HG03025 (cell line): Measurements from ENCODE around the gene PDS5A.
"Not testable (repeated sequence)": the region's sequence is repeated elsewhere in the genome, so short reads cannot be mapped to it uniquely, and the experiment has no call there.

Experiments used
- ATAC-seq: cut with Tn5 transposase; IDR thresholded peaks from one replicate; pipeline ENCODE4 v1.9.1; 2021; ENCODE audit warnings: mild to moderate bottlenecking, moderate library complexity; ENCODE audit not compliant: unreplicated experiment, low FRiP score

The PDS5A gene

DNA sequence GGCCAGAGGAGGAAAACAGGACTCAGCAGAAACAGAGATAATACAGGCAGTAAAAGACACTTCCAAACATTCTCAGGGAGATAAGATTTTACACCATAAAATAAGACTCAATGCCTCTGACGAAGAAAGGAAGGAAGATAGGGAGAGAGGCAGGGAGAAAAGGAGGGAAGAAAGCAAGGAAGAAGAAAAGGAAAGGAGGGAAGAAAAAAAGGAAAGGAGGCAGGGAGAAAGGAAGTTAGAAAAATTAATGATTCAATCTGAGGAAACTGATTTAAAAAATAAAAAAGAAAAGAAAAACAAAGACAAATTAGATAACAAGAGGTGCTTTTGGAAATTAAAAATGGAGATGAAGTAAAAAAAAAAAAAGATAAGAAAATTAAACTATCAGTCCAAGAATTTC is 72.1 kb downstream of the PDS5A start:
- ATAC-seq, result no peak

DNA sequence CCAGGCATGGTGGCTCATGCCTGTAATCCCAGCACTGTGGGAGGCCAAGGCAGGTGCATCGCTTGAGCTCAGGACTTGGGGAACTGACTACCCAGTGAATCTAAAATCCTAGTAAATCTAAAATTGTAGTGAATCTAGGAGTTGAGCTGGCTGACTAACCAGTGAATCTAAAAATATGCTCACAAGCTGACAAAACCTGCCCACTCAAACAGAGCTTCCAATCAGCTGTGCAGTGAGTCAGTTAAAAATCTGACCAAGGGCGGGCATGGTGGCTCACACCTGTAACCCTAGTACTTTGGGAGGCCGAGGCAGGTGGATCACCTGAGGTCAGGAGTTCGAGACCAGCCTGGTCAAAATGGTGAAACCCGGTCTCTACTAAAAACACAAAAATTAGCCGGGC is 72.7 kb downstream of the PDS5A start:
- not testable (repeated sequence) for ATAC-seq

DNA sequence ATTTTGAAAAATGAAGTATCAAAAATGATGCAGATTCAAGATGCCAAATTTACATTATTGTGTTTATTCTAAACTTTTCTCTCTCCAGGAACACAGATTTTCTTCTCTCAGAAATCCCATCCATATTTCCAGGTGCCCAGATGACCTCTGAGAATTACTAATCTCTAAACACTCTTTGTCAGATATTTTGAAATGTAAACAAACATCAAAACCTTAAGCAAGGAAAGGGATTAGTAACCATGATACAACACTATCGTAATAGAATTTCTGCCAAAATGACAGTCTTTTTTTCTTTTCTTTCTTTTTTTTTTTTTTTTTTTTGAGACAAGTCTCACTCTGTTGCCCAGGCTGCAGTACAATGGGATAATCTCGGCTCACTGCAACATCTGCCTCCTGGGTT is 76.7 kb downstream of the PDS5A start:
- no peak for ATAC-seq

DNA sequence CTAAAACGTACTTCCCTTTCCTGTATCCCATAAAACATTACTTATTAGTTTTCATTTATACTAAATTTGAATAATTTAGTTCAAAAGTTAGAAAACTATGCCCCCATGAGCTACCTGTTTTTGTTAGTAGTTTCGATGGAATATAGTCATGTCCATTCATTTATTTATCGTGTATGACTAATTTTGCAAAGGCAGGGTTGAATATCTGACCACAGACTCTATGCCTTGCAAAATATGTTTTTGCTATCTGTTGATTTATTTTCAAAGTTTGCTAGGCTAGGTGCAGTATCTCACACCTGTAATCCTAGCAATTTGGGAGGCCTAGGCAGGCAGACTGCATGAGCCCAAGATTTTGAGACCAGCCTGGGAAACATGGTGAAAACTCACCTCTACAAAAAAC is 78.4 kb downstream of the PDS5A start:
- no peak for ATAC-seq

DNA sequence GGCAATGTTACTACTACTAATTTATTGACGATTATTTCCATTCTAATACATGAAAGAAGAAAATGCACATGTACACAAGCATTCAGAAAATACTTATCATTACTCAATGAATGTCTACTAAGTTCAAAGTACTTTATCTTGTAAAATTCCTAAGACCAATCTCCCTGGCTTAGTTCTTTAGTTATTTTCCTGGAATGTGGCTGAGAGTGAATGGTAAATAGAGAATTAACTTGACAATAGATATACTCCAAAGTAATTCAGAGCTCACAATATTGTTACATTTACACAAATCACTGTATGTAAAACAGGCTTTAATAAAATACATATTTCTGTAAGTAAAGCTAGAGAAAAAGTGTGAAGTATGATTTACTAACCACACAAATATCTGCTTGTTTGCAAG is 79.7 kb downstream of the PDS5A start:
- ATAC-seq, result no peak

DNA sequence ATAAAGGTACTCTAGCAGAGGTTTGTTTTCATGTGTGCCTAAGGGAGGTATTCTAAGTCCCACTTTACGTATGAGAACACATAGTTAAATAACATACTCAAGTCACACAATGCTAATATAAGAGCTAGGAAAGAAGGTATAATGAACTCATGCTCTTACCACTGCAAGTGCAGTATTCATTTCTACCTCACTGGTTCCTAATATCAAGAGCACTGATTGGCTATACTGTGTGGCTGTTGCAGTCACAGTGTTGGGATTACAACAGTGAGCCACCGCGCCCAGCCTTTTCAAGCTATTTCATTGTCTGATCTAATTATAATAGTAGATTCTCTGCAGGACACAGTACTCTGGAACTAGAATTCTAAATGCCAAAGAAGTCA is 84.0 kb downstream of the PDS5A start:
- ATAC-seq, result no peak

DNA sequence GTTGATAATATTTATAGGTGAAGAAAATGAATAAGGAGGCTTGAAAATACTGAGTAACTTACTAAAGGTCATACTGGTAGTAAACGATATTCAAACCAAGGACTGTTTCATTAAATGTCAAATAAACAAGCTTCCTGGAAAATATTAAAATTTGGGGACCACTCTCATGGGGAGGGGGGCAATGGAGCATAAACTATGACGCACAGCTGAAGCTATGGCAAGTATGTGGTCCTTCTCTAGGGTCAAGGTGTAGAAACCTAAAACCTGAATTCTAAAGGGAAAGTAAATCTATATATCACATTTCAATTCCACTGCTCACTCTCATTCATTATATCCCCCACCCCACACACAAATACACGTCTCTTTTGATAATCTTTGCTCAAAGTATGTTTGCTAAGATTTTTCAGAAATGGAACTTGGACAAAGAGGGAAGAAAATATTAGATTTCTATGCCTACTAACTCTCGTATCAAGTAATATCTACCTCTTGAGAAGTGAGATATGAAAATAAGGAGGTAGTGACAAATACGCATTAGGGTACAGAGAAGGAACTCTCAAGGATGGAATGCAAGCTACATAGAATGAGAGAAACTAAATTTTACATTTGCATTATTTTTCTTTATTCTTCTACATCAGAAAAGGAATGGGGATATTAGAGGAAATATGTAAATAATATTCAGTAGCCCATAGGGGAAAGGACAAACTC is 84.6 kb downstream of the PDS5A start:
- no peak for ATAC-seq

DNA sequence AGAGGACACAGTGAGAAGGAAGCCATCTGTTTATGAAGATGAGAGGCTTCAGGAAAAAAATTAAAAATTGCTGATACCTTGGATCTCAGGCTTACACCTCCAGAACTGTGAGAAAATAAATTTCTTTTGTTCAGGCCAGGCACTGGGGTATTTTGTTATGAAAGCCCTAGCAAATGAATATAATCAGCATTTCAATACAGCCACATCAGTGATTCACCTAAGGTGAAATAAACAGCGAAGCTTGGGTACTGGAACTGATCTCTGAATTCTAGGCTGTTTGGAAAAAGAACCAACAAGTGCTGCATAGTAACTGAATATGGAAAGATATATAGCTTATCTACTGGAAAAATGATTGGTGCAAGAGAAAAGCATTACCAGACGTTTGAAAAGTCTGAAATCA is 88.5 kb downstream of the PDS5A start:
- ATAC-seq, result no peak

DNA sequence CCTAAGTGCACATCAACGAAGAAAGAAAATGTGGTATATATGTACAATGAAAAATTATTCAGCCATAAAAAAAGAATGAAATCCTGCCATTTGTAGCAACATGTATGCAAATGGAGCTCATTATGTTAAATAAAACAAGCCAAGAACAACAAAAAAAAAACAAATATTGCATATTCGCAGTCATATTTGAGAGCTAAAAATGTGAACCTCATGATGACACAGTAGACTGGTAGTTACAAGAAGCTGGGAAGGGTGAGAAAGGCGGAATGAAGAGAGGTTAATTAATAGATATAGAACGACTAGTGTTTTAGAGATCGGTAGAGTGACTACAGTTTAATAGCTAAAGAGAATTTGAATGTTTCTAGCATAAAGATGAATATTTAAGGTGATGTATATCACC is 89.2 kb downstream of the PDS5A start:
- ATAC-seq, result no peak

DNA sequence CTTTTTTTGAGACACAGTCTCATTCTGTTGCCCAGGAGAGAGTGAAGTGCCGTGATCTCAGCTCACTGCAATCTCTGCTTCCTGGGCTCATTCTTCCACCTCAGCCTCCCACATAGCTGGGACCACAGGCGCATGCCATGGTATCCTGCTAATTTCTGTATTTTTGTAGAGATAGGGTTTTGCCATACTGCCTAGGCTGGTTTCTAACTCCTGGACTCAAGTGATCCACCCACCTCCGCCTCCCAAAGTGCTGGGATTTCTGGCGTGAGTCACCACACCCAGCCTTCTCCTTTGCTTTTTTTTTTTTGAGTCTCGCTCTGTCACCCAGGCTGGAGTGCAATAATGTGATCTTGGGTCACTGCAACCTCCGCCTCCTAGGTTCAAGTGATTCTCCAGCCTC is 94.1 kb downstream of the PDS5A start:
- no peak for ATAC-seq

DNA sequence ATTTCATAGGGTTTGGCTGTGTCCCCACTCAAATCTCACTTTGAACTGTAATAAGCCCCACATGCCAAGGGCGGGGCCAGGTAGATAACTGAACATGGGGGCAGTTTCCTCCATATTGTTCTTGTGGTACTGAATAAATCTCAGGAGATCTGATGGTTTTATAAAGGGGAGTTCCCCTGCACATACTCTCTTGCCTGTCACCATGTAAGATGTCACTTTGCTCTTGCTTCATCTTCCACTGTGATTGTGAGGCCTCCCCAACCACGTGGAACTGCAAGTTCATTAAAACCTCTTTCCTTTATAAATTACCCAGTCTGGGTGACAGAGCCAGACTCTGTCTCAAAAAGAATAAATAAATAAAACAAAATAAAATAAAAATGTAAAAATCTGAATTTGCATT is 95.9 kb downstream of the PDS5A start:
- no peak for ATAC-seq

DNA sequence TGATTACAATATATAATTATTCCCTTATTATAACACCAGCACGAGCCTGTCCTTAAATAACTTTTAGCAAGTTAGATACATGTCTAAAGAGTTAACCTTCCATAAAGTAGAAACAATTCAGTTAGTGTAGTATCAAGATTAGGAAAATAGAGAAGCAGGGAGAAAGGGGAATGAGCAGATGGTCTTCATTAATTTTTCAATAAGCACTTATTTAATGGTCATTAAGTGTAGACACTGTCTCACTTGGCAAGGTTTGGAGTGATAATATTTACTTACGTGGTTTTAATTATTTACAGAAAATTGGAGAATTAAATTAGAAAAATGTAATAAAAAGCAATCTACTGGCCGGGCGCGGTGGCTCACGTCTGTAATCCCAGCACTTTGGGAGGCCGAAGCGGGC is 99.7 kb downstream of the PDS5A start:
- no peak for ATAC-seq

DNA sequence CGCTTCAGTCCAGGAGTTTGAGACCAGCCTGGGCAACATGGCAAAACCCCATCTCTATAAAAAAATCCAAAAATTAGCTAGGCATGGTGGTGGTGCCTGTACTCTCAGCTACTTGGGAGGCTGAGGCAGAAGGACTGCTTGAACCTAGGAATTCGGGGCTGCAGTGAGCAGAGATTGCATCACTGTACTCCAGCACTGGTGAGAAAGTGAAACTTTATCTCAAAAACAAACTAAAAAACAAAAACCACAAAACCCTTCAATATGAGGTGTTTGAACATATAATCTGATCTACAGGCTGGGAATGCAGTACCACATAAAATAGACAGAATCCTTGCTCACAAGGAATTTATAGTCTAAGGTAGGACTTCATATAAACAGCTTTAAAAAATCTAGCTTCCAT is 103.9 kb downstream of the PDS5A start:
- no peak for ATAC-seq

DNA sequence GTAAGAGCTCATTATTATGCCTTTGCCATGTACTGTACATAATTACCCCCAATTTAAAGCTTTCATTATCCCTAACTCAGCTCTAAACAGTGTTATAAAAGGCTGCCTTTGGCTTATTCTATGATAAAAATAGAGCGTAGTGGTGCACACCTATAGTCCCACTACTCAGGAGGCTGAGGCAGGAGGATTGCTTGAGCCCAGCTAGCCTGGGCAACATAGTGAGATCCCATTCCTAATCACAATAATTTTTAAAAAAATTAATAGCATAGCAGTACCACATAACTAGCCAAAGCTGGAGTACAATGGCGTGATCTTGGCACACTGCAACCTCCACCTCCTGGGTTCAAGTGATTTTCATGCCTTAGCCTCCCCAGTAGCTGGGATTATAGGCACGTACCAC is 112.4 kb downstream of the PDS5A start:
- no peak for ATAC-seq

DNA sequence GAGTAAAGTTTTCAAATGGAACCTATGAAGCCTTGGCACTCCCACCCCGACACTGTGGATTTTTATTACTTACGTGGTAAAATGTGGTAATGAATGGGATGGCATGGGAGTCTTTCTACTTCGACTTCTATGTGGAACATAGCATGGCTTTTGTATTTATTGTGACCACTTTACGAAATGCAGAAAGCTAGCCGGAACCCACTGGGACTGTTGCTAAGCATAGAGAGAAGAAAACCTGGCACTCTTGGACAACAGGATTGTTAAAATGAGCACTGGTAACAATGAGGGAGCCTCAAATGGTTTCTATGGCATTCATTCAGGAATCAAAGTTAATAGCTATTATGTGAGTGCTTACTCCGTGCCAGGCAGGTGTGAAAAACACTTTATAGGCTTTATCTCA is 113.3 kb downstream of the PDS5A start:
- ATAC-seq, result no peak

DNA sequence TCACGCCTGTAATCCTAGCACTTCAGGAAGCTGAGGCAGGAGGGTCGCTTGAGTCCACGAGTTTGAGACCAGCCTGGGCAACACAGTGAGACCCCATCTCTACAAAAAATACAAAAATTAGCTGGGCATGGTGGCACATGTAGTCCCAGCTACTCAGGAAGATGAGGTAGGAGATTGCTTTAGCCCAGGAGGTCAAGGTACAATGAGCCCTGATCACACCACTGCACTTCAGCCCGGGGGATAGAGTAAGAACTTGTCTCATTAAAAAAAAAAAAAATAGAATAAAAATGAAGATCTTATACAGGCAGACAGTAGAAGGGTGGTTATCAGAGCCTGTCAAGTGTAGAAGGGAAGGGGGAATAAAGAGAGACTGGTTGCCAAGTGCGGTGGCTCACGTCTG is 116.9 kb downstream of the PDS5A start:
- ATAC-seq, result no peak

DNA sequence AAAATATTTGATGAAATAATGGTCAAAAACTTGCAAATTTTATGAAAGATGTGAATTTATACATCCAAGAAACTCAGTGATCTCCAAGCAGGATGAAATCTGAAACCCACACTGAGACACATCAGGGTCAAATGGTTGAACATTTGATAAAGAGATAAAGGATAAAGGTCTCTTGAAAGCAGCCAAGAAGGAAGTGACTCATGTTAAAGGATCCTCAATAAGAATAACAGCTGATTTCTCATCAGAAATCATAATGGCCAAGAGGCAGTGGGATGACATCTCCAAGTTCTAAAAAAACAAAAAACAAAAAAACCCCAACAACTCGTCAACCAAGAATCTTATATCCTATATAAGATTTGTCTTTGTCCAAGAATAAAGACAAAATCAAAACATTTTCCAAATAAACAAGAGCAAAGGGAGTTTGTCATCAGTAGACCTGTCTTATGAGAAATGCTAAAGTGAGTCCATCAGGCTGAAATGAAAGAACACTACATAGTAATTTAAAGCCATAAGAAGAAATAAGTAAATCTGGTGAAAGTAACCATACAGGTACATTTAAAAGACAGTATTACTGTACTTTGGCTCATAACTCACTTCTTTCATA is 121.7 kb downstream of the PDS5A start:
- no peak for ATAC-seq

DNA sequence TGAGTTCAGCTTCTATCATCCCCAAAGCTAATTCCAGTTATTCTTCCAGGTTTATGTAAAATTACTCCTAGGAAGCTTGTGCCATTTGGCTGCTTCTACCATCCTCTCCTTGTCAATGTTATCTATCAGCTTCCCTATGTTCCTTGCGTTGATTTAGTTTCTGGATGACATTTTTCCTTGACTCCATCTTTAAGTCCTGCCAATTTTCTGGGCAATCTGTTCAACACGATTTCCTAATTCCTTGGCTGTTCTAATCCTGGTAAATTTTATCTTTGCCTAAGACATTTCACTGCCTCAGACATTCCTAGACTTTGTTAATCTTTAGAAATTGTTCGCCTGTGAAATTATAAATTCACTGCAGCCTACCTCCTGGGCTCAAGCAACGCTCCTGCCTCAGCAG is 125.1 kb downstream of the PDS5A start:
- ATAC-seq, result no peak

DNA sequence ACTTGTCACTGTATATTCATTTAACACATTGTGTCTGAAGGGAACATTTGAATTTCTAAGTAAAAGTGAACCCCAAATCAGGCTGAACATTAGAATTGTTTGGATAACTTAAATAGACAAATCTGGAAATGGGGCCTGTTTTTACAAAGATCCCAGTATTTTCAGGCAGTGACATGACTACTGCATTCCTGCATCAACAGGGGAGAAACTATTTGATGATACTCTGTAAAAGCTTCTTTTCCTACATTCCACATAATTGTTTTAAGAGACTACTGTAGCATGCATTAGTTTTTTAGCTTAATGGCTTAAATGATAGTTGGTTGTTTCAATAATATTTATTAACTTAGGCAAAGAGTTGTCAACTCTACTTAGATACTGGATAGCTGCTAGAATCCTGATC is 127.0 kb downstream of the PDS5A start:
- no peak for ATAC-seq

DNA sequence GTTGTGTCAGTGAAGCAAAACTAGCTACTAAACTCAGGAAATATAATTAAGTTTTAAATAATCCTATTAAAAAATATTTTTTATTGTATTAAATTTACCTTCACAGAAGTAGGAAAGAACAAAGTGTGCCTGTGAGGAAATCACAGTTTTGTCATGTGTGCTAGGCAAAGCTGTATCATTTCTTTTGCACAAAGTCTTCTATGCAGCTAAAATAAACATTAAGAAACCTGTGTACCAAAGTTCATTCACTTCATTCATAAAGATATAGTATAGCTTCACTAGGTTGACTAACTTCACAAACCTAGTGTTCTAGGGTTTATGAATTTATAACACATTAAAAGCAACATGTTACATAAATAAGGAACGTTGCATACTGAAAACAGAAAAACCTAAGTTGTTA is 131.0 kb downstream of the PDS5A start:
- no peak for ATAC-seq

DNA sequence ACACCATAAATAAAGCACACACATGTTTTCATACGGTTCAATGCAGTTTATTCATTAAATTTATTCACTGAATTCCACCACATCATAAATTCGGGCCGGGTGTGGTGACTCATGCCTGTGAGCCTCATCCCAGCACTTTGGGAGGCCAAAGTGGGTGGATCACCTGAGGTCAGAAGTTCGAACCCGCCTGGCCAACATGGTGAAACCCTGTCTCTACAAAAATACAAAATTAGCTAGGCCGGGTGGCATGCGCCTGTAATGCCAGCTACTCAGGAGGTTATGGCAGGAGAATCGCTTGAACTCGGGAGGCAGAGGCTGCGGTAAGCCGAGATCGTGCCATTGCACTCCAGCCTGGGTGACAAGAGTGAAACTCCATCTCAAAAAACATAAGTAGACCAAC is 131.6 kb downstream of the PDS5A start:
- no peak for ATAC-seq

DNA sequence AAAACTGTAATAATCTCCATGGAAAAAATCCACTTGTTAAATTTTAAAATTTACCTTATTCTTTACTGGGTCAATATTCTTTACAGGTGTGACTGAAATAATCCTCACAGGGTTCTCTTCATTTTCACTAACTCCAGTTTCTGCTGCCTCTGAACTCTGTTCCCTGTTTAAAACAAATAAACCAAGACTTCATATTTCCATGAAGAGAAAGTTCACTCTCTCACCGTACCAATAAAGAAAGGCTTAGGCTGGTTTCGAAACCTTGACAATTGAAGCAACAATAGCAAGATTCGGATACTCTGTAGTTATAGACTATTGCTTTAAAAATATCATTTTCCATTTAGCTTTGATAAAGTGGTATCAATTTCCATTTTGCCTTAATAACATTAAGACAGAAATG is 135.8 kb downstream of the PDS5A start:
- no peak for ATAC-seq

DNA sequence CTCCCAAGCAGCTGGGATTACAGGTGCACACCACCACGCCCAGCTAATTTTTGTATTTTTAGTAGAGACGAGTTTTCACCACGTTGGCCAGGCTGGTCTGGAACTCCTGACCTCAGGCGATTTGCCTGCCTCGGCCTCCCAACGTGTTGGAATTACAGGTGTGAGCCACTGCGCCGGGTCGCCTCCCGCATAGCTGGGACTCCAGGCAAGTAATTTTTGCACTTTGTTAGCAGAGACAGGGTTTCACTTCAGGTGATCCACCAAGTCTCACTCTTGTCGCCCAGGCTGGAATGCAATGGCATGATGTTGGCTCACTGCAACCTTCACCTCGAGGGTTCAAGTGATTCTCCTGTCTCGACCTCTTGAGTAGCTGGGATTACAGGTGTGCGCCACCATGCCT is 137.2 kb downstream of the PDS5A start:
- ATAC-seq, result not testable (repeated sequence)
